ENCODE data around the gene KIAA0232. TPM values are rescaled to one million over a fixed set of nuclear protein-coding genes. Genes with fewer than 3 reads are reported as not detected.

KIAA0232 gene
- total and polyA plus RNA-seq, 7 donors: 8.7 to 79.8 (median 53.3) TPM

- 96 to 98% (median 97%) methylated on average over 3 of the region's 3 CpGs for WGBS, 3 donors
- intact Hi-C loops (cut with DNase I): no loop called here
- H3K36me3 ChIP-seq (ENCODE audit: insufficient read depth in 1 of 2, low read depth in 1 of 2): no peaks in the 10 kb centered on the region
- H3K27ac ChIP-seq: peak overlapping the region; percentile 21
- H3K27me3 ChIP-seq (ENCODE audit: insufficient read depth in 3 of 3, low read length in 2 of 3): no peaks in the 10 kb centered on the region
- ATAC-seq: no peak
- no peak overlapping the region for H3K4me3 ChIP-seq
- peaks cover 23% of the 10 kb centered on the region for H3K4me1 ChIP-seq
- DNase-seq: no peak
- no peak for TF ChIP-seq CTCF (IDR thresholded peaks at IDR 0.05)
- no peaks in the 10 kb centered on the region for H3K9me3 ChIP-seq
Measured at GRCh38 chr4:6894086-6894478, 111.6 kb downstream of the KIAA0232 start.

GRCh38 chr4:6894528-6895498 lies 112.3 kb downstream of the KIAA0232 start:
- no peaks in the 10 kb centered on the region for H3K36me3 ChIP-seq (ENCODE audit: insufficient read depth in 1 of 2, low read depth in 1 of 2)
- H3K4me3 ChIP-seq: no peak overlapping the region
- WGBS, 3 donors: 88 to 89% (median 88%) methylated on average over 29 of the region's 29 CpGs
- peaks cover 23% of the 10 kb centered on the region for H3K4me1 ChIP-seq
- intact Hi-C loops (cut with DNase I): no loop called here
- no peak for TF ChIP-seq CTCF (IDR thresholded peaks at IDR 0.05)
- no peak for ATAC-seq
- H3K27ac ChIP-seq: no peak overlapping the region
- H3K27me3 ChIP-seq (ENCODE audit: insufficient read depth in 3 of 3, low read length in 2 of 3): no peaks in the 10 kb centered on the region
- H3K9me3 ChIP-seq: no peaks in the 10 kb centered on the region
- no peak for DNase-seq

- no peak for ATAC-seq
- 68 to 78% methylated on average over 5 of the region's 5 CpGs; no CpG with 5 or more reads in 1 of the 3 donors for WGBS, 3 donors
- Histone ChIP-seq H3K9me3 (no peaks in the 10 kb centered on the region), H3K27me3 (ENCODE audit: insufficient read depth in 3 of 3, low read length in 2 of 3) (no peaks in the 10 kb centered on the region), H3K27ac (no peak overlapping the region), H3K4me3 (no peak overlapping the region), H3K4me1 (peaks cover 23% of the 10 kb centered on the region), H3K36me3 (ENCODE audit: insufficient read depth in 1 of 2, low read depth in 1 of 2) (no peaks in the 10 kb centered on the region)
- intact Hi-C loops (cut with DNase I): no loop called here
- no peak for DNase-seq
- no peak for TF ChIP-seq CTCF (IDR thresholded peaks at IDR 0.05)
Measured at GRCh38 chr4:6896035-6896434, 113.5 kb downstream of the KIAA0232 start.

- WGBS, 3 donors: 77 to 84% (median 80%) methylated on average over 3 of the region's 3 CpGs
- Histone ChIP-seq H3K4me3 (no peak overlapping the region), H3K9me3 (no peaks in the 10 kb centered on the region), H3K36me3 (ENCODE audit: insufficient read depth in 1 of 2, low read depth in 1 of 2) (no peaks in the 10 kb centered on the region), H3K27me3 (ENCODE audit: insufficient read depth in 3 of 3, low read length in 2 of 3) (no peaks in the 10 kb centered on the region), H3K4me1 (peaks cover 3% of the 10 kb centered on the region), H3K27ac (no peak overlapping the region)
- no peak for TF ChIP-seq CTCF (IDR thresholded peaks at IDR 0.05)
- intact Hi-C loops (cut with DNase I): no loop called here
- DNase-seq (no peak), ATAC-seq (no peak)
Measured at GRCh38 chr4:6898763-6899162, 116.2 kb downstream of the KIAA0232 start.

Data from psoas muscle (tissue), 8 donors.